Activated CD8-positive, alpha-beta T cell treated with anti-CD3 and anti-CD28 coated beads for 36 hours (primary cell): ENCODE data around the gene C14orf93. TPM values are rescaled to one million over a fixed set of nuclear protein-coding genes. Genes with fewer than 3 reads are reported as not detected.
A peak's percentile ranks its signal among the peaks of the same experiment; 100 is the strongest.

ENCODE experiments used
- ATAC-seq: fragments of 200-7000 bp; cut with Tn5 transposase; one replicate; pipeline ENCODE4 v1.10.0; 2021; ENCODE audit warnings: mild to moderate bottlenecking, moderate library complexity
- CTCF ChIA-PET: fragments of 350-600 bp; sonication (Branson Sonifier 250); formaldehyde crosslinking; loops from one replicate; lab custom pipeline; 2021; ENCODE audit warnings: antibody characterized with exemption; lab: Charles Lee
- POLR2A ChIA-PET: fragments of 350-600 bp; sonication (Branson Sonifier 250); formaldehyde crosslinking; loops from one replicate; lab custom pipeline; 2021; ENCODE audit warnings: antibody characterized with exemption; lab: Charles Lee
- DNase-seq: peaks from one replicate; pipeline ENCODE4 v3.0.0-alpha.2; 2020
- H3K27ac Mint-ChIP-seq: one replicate; pipeline ENCODE4 v1.8.0; 2021; ENCODE audit warnings: mild to moderate bottlenecking, mixed read lengths
- H3K27me3 Mint-ChIP-seq: one replicate; pipeline ENCODE4 v1.8.0; 2021; ENCODE audit warnings: mixed read lengths
- H3K36me3 Mint-ChIP-seq: one replicate; pipeline ENCODE4 v1.8.0; 2021; ENCODE audit warnings: low read depth, mixed read lengths
- H3K4me1 Mint-ChIP-seq: one replicate; pipeline ENCODE4 v1.8.0; 2021; ENCODE audit warnings: low read depth, mixed read lengths
- H3K4me3 Mint-ChIP-seq: one replicate; pipeline ENCODE4 v1.8.0; 2021; ENCODE audit warnings: mild to moderate bottlenecking, moderate library complexity, mixed read lengths
- H3K9me3 Mint-ChIP-seq: one replicate; pipeline ENCODE4 v1.8.0; 2021; ENCODE audit warnings: mixed read lengths
- intact Hi-C: fragments of 100-400 bp; cut with micrococcal nuclease; formaldehyde crosslinking; loops from one replicate; pipeline ENCODE4 v1.10.0; 2022
- total RNA-seq, 2 experiments: library from RNA; stranded (reverse); gene quantifications; one replicate each; pipeline ENCODE4 v1.2.3, GENCODE V29; 2021
- TF ChIP-seq, protein P1 (sequence below): fragments of 200-600 bp; IDR thresholded peaks from one replicate; pipeline ENCODE4 v1.8.0; 2022; ENCODE audit warnings: antibody characterized with exemption, mild to moderate bottlenecking

C14orf93 gene
- total RNA-seq, 2 experiments from 2014 or later, result 13.2 to 13.5 TPM

DNA sequence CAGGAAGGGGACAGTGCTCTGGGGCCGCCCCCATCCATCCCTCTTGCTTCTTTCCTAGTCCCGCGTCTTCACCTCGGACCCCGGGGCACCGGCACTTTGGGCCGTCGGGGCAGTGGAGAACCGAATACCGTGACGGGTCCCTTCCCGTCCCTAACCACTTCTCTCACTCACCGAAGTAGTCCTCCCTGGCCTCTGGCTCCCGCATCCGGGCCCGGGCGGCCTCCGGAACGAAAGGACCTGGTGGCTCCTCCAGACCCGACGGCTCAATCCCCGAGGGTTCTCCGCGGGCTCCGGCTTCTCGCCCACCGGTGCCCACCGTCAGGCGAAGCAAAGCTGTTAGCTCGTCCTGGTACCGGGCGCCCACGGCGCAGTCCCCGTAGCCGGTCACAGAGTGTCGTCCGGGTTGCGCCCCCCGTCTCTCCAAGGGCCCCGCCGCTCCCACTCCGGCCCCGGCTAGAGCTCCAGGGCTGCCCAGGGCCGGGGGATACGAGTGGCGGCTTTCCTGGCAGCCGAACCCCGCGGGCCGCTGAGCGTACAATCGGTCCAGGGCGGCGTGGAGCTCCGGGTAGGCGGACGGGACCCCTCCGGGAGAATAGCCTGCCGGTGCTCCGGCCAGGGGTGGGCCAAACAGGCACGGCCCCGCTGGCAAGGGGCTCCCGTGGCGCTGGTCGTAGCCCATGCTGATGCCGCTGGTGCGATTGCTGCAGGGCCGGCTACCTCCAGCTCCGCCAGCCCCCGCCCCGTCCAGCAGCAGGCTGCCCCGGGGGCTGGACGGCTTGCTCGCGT, 28.7 kb downstream of the C14orf93 start:
- peak overlapping the region; percentile 38 for H3K4me3 Mint-ChIP-seq
- H3K9me3 Mint-ChIP-seq, result no peaks in the 10 kb centered on the region
- H3K27me3 Mint-ChIP-seq, result no peaks in the 10 kb centered on the region
- peak; percentile 15 for DNase-seq
- TF ChIP-seq, protein P1, sequence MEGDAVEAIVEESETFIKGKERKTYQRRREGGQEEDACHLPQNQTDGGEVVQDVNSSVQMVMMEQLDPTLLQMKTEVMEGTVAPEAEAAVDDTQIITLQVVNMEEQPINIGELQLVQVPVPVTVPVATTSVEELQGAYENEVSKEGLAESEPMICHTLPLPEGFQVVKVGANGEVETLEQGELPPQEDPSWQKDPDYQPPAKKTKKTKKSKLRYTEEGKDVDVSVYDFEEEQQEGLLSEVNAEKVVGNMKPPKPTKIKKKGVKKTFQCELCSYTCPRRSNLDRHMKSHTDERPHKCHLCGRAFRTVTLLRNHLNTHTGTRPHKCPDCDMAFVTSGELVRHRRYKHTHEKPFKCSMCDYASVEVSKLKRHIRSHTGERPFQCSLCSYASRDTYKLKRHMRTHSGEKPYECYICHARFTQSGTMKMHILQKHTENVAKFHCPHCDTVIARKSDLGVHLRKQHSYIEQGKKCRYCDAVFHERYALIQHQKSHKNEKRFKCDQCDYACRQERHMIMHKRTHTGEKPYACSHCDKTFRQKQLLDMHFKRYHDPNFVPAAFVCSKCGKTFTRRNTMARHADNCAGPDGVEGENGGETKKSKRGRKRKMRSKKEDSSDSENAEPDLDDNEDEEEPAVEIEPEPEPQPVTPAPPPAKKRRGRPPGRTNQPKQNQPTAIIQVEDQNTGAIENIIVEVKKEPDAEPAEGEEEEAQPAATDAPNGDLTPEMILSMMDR, result no peak
- H3K36me3 Mint-ChIP-seq, result no peaks in the 10 kb centered on the region
- ChIA-PET CTCF (interaction anchor here (1.0 to 10.7 kb wide), 18 partner anchors 10 to 424 kb away, joined by 3 to 518 read pairs (median 16); partner anchors contain the start of genes CDH24, HAUS4, PRMT5 and PSMB5), POLR2A (interaction anchor here (1.2 to 2.2 kb wide), 7 partner anchors 8 to 87 kb away, joined by 3 to 10 read pairs (median 6); partner anchors contain the start of genes HAUS4, PRMT5 and PSMB5)
- no peak overlapping the region for H3K27ac Mint-ChIP-seq
- peaks cover 10% of the 10 kb centered on the region for H3K4me1 Mint-ChIP-seq
- peak; percentile 5 for ATAC-seq
- intact Hi-C loops, result no loop called here

DNA sequence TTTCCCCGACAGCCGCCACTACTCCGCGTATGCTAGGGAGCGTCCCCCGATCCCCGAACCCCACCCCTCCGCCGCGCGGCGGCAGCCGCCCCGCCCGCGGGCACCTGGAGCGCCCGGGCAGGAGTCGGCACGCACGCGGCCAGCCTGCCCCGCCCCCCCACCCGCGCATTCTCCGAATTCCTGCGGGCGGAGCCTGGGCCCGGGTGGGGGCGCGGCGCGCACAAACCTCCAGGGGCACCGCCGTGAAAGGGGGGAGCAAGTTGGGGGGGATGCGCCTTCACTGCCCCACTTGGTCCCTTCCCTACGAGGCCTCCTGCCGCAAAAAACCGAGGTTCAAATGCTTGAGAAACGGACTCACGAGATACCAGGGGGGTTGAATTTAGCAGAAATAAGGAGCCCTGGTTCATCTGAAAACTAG, 29.3 kb downstream of the C14orf93 start:
- no peaks in the 10 kb centered on the region for H3K9me3 Mint-ChIP-seq
- TF ChIP-seq, protein P1, result no peak
- CTCF ChIA-PET, result interaction anchor here (3.6 to 10.7 kb wide), 6 partner anchors 9 to 96 kb away, joined by 19 to 518 read pairs (median 64); partner anchors contain the start of genes CDH24, HAUS4 and PRMT5
- H3K36me3 Mint-ChIP-seq, result no peaks in the 10 kb centered on the region
- POLR2A ChIA-PET, result interaction anchor here (2.2 kb wide), 1 partner anchor 52 kb away, joined by 6 read pairs; the partner anchor contains the start of gene PRMT5
- H3K27me3 Mint-ChIP-seq, result no peaks in the 10 kb centered on the region
- peaks cover 10% of the 10 kb centered on the region for H3K4me1 Mint-ChIP-seq
- intact Hi-C loops, result no loop called here
- DNase-seq (peak; percentile 27), ATAC-seq (peak; percentile 28)
- no peak overlapping the region for H3K27ac Mint-ChIP-seq
- H3K4me3 Mint-ChIP-seq, result peak overlapping the region; percentile 47

DNA sequence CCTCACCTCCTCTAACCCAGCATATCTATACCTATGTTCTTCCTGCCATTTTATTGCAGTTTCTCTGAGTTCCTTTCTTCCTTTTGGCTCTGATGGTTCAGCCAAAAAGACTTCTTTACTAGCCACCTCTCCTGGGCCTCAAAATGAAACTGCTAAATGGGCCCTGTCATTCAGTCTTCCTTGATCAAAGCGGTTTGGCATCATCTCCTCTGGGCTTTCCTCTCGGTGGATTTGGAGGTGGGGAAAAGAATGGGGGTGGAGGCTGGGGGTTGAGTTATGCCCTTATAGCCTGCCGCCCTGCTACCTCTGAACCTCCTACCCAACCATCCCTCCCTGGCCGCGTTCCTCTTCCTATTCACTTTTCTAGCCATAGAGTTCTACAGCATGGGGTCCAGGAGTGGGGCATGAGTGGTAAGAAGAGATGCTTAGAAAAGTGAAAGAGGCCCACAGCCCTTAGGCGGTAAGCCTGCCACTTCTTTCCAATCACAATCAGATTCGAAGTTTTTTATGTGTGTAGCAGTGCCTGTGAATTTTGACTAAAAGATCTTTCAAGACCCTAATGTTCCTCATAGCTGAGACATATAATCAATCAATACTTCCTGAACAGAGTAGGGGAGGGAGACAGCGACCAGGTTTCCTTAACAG, 30.1 kb downstream of the C14orf93 start:
- H3K27me3 Mint-ChIP-seq, result no peaks in the 10 kb centered on the region
- ChIA-PET POLR2A (interaction anchor here (2.2 kb wide), 1 partner anchor 51 kb away, joined by 6 read pairs; the partner anchor contains the start of gene PRMT5), CTCF (interaction anchor here (8.1 to 10.7 kb wide), 2 partner anchors 8 to 77 kb away, joined by 209 to 518 read pairs; partner anchors contain the start of gene CDH24)
- H3K9me3 Mint-ChIP-seq, result no peaks in the 10 kb centered on the region
- no peak overlapping the region for H3K27ac Mint-ChIP-seq
- H3K36me3 Mint-ChIP-seq, result no peaks in the 10 kb centered on the region
- no peak for DNase-seq
- intact Hi-C loops, result no loop called here
- TF ChIP-seq, protein P1, result no peak
- H3K4me3 Mint-ChIP-seq, result peak overlapping the region; percentile 47
- peaks cover 10% of the 10 kb centered on the region for H3K4me1 Mint-ChIP-seq
- ATAC-seq, result no peak

DNA sequence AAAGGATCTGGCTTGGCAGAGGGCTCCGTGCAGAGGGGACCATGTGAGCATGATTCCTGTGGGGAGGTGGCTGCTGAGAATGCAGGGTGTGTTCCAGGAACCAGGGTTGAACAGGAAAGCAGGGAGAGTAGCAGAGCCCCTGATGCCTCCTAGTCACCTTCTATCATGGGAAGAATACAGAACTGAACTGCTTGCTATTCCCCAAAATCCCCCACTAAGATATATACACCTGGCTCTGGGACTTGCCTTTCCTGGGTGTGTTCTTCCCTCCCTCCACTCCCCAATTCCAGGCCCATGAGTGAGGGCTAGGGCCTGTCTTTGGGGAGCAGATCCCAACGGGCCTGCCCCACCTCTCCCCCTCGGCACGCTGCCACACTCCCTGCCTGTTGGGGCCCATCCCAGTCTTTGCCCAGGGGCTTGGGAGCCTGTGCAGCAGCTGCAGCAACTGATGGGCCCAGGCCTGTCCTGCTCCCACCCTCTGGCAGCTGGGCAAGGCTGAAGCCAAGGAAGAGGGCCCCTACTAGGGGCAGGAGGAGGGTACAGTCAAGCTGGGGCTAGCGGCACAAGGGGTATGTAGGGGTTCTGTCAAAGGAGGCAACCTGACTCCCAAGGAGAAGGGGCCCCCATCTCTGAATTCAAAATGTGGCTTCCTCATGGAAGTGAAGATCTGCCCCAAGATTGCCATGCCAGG, 30.8 kb downstream of the C14orf93 start:
- Mint-ChIP-seq H3K4me3 (no peak overlapping the region), H3K4me1 (peaks cover 10% of the 10 kb centered on the region), H3K9me3 (no peaks in the 10 kb centered on the region), H3K27me3 (no peaks in the 10 kb centered on the region), H3K27ac (no peak overlapping the region), H3K36me3 (no peaks in the 10 kb centered on the region)
- DNase-seq, result no peak
- intact Hi-C loops, result no loop called here
- CTCF ChIA-PET, result interaction anchor here (12.5 kb wide), 1 partner anchor 79 kb away, joined by 201 read pairs; the partner anchor contains the start of gene CDH24
- no peak for ATAC-seq
- TF ChIP-seq, protein P1, result no peak
- POLR2A ChIA-PET, result interaction anchor here (1.0 to 1.6 kb wide), 3 partner anchors 11 to 79 kb away, joined by 3 to 4 read pairs (median 3); no protein-coding TSS in a partner anchor
